Activated T-cell treated with anti-CD3 and anti-CD28 coated beads for 24 hours (primary cell): ENCODE results near the gene CRYGB.
"Not testable (repeated sequence)": the region's sequence is repeated elsewhere in the genome, so short reads cannot be mapped to it uniquely, and the experiment has no call there.

ENCODE experiments used
- DNase-seq: peaks from one replicate; pipeline ENCODE4 v3.0.0-alpha.2; 2020; ENCODE audit warnings: low read depth

Gene CRYGB

DNA sequence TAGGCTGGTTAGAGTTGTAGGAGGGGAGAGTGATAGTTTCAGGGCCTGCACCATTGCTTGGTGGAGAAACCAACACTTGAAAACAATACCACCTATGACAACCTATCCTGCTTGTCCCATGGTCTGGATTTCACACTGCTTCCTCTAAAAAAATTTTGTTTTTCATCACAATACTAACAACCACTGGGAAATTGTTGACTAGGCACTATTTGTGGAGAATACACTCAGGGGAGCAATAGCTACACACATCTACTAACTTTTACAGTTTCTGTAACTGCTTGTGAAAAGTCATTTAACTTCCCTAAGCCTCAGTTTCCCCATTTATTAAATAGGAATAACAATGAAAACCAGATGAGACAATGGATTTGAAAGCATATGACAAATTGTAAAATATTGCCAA, 4.1 kb upstream of the CRYGB start:
- no peak for DNase-seq

DNA sequence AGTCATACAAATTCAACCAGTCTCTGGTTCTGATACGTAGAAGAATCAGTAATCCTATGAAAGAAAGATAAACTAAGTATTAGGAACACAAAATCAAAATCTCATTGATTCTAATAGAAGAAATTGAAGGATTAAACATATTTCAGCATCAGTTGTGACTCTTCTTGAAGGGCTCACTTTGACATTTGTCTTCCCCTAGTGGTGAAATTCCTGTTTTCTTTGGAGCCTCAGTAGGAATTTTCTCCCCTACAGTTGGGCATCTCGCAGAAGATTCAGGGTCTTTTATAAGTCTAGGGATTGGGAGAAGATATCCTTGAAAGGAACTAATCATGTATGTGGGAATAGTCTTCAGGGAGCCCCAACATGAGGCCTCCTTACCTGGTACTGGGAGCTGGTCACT, 2.8 kb upstream of the CRYGB start:
- no peak for DNase-seq

- DNase-seq, result no peak
These were observed 1.8 kb upstream of the CRYGB start for GRCh38 chr2:208147759-208148158.

DNA sequence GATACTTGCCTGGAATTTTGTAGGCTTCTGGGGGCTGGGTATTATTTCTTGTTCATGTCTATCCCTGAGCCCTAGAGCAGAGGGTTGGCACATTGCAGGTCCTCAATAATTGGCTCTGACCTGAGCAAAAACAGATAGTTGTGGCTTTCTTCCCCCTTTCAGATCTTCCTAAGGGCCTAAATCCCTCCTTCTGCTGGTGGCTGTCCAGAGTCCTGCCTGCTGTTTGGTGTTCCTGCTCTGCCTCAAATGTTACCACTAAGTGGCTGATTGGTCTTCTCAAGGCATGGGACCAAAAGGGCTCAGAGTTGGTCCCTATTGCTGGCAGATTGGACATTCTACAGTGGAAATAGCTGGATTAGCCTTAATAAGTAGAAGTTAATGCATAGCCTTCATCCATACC, 1.1 kb upstream of the CRYGB start:
- DNase-seq, result no peak

DNA sequence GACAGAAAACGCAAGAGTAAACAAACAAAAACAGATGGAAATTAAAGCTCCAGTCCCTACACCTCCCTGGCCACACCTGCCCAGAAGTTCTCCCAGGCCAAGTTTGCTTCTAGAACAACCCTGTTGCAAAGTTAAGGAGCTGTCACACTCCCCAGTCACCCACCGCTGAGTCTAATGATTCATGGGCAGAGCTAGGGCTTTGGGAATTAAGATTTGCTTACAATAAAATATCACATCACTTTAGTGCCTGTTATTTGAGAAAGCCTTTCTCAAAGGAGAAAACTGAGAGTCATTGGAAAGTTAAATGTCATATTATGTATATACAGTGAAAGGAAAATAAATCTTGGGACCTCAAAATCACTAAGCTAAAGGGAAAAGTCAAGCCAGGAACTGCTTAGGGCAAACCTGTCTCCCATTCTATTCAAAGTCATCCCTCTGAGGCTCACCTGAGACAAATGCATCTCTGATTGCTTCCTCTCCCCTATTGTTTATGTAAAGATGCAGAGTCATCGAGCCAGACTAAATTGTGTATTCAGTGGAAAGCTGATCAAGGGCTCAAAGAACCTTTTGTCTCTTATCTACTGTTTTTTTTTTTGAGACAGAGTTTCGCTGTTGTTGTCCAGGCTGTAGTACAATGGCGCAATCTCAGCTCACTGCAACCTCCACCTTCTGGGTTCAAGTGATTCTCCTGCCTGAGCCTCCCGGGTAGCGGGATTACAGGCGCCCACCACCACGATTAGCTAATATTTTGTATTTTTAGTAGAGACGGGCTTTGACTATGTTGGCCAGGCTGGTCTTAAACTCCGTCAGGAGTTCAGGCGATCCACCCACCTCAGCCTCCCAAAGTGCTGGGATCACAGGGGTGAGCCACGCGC, 2.8 kb downstream of the CRYGB start:
- DNase-seq, result no peak

DNA sequence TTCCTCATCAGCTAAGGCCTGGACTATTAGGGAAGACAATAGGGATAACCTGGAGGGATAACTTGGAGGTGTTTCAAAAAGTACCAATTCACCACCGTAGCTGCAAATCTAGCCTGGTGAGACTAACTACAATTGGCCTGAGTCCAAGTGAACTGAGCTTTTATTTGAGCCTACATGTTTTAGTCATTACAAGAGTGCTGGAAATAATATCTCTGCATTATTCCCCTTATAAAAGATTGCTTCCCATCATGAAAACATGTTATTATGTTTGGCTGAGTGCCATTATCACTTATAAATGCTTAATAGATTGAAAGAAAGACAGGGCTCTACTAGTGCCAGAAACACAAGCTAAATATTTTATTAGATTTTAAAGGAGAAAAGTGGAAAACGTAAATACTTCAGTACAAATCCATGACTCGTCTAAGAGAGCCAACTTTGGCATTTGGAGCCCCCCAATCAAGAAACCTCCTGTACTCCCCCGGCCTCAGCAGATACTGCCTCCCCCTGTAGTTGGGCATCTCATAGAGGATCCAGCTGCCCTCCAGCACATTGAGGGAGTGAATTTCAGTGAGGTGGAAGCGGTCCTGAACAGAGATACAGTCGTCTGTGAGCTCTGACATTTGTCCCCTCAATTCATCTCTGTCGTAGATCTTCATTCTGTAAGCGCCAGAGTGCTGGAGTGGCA, 3.6 kb downstream of the CRYGB start:
- no peak for DNase-seq

GRCh38 chr2:208139447-208139846, 6.5 kb downstream of the CRYGB start:
- no peak for DNase-seq

DNA sequence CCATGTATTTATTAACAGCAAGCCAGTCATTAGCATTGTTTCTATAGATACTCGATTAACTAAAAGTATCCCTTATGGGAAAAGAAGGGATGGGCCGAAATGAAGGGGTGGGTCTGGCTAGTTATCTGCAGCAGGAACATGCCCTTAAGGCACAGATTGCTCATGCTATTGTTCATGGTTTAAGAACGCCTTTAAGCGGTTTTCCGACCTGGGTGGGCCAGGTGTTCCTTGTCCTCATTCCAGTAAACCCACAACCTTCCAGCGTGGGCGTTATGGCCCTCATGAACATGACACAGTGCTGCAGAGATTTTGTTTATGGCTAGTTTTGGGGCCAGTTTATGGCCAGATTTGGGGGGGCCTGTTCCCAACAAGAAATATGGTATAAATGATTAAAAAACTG, 7.6 kb downstream of the CRYGB start:
- DNase-seq, result not testable (repeated sequence)

GRCh38 chr2:208136716-208137094, 9.3 kb downstream of the CRYGB start:
- no peak for DNase-seq

GRCh38 chr2:208135794-208136715, 9.9 kb downstream of the CRYGB start:
- DNase-seq, result no peak

- no peak for DNase-seq
These were observed 10.9 kb downstream of the CRYGB start for GRCh38 chr2:208134928-208135586.

GRCh38 chr2:208130712-208131110, 15.2 kb downstream of the CRYGB start:
- no peak for DNase-seq

DNA sequence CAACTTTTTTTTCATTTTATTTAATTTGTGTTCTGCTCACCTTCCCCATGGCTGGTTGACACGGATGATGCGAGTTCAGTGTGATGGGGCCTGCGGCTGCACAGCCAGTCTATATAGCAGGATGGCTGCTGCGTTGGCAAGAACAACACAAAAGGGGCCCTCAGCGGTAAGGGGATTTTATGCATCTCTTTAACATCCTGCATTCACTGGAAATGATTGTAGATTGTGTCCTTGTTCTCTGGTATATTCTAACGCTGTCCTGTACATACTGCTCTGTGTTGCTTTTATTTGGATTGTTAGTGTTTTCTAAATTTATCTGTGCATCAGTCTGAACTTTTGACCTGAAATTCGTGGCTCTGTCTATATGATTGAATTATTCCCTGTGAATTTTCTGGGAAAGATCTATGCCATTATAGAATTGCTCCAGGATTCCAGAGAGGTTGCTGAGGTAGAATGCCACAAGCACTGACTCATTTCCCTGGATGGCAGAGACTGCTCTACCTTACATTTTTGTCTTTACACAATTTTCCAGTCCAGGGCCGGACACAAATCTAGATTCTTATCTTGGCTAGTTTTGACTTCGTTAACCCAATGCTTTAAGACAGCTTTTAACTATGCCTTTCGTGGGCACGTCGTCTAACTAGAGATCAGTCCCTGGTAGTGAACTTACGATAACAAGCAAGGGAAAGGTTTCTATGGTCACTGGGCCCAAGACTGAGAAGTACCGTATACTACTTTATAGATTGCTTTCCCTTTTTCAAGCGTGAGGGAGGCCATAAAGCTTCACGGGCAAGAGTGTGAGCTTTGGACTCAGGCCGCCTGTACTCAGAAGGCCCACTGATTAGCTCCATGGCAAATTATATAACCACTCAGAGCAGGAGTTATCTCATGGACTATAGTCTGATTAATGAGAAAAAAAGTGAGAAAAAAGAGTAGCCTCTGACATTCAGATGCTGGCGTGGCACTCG, 15.9 kb downstream of the CRYGB start, which contains the start of gene CRYGC:
Gene CRYGC (minus strand): TSS at position 85 of the 968 bp plus-strand sequence. CDS start 36 bp downstream, at position 49.
- DNase-seq, result no peak

GRCh38 chr2:208128136-208128535, 17.8 kb downstream of the CRYGB start:
- no peak for DNase-seq

GRCh38 chr2:208127090-208127489, 18.9 kb downstream of the CRYGB start:
- no peak for DNase-seq

- no peak for DNase-seq
These were observed 20.7 kb downstream of the CRYGB start for GRCh38 chr2:208125251-208125650.

- DNase-seq, result not testable (repeated sequence)
These were observed 21.8 kb downstream of the CRYGB start, which contains the start of gene CRYGD for GRCh38 chr2:208124013-208124715. TSS of gene CRYGD (minus strand) at chr2:208124524. CDS start at chr2:208124473, 51 bp downstream.

DNA sequence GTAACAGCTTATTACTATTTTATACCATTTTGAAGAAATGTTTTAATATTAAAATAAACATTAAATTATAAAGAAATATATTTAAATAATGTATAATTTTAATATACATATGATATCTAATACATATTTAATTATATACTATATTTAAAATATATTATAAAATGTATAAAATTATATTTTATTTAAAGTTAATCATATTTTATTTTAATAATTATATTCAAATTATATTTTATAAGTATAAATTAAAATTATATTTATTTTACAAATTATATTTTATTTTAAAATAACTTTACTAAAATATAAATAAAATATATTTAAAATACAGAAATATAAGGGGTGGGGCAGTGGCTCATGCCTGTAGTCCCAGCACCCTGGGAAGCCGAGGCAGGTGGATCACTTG, 23.7 kb downstream of the CRYGB start:
- no peak for DNase-seq

GRCh38 chr2:208118918-208119317, 27.0 kb downstream of the CRYGB start:
- no peak for DNase-seq

DNA sequence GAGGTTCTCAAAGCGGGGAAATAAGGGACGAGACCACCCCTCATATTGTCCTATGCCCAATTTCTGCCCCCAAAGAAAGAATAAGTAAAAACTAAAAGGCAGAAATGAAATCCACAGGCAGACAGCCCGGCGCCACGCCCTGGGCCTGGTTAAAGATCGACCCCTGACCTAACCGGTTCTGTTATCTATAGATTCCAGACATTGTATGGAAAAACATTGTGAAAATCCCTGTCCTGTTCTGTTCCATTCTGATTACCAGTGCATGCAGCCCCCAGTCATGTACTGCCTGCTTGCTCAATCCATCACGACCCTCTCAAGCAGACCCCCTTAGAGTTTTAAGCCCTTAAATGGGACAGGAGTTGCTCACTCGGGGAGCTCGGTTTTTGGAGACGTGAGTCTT, 28.6 kb downstream of the CRYGB start:
- not testable (repeated sequence) for DNase-seq
